Adipocyte (in vitro differentiated cells): ENCODE results near the gene BARX2.

Experiments
- DNase-seq: peaks from one replicate; pipeline ENCODE4 v3.0.0-alpha.2; 2015; ENCODE audit warnings: low read depth
- H3K27me3 ChIP-seq: replicated peaks from 2 replicates; pipeline ENCODE4 v1.7.0; 2013; ENCODE audit warnings: mild to moderate bottlenecking, low read length, moderate library complexity; ENCODE audit not compliant: control insufficient read depth, insufficient read depth
- H3K36me3 ChIP-seq: 2 replicates; pipeline ENCODE4 v1.7.0; 2013; ENCODE audit warnings: low read length, mild to moderate bottlenecking, moderate library complexity; ENCODE audit not compliant: control insufficient read depth, insufficient read depth, severe bottlenecking
- H3K4me1 ChIP-seq: 2 replicates; pipeline ENCODE4 v1.7.0; 2013; ENCODE audit warnings: mild to moderate bottlenecking, low read length, moderate library complexity; ENCODE audit not compliant: control insufficient read depth, insufficient read depth
- H3K4me3 ChIP-seq: 2 replicates; pipeline ENCODE4 v1.7.0; 2013; ENCODE audit warnings: mild to moderate bottlenecking, low read length, moderate library complexity
- H3K9ac ChIP-seq: 2 replicates; pipeline ENCODE4 v1.7.0; 2013; ENCODE audit warnings: mild to moderate bottlenecking, low read length, moderate library complexity
- H3K9me3 ChIP-seq: 2 replicates; pipeline ENCODE4 v1.7.0; 2013; ENCODE audit warnings: mild to moderate bottlenecking, low read length, moderate library complexity; ENCODE audit not compliant: control insufficient read depth

The BARX2 gene

GRCh38 chr11:129388824-129389223 is 13.2 kb downstream of the BARX2 start:
- no peaks in the 10 kb centered on the region for H3K4me1 ChIP-seq
- peaks cover 50% of the 10 kb centered on the region for H3K27me3 ChIP-seq
- H3K9me3 ChIP-seq = no peaks in the 10 kb centered on the region
- no peak for DNase-seq
- H3K4me3 ChIP-seq = no peak overlapping the region
- H3K9ac ChIP-seq = no peak overlapping the region
- no peaks in the 10 kb centered on the region for H3K36me3 ChIP-seq

GRCh38 chr11:129390303-129390821 is 14.7 kb downstream of the BARX2 start:
- H3K4me1 ChIP-seq = no peaks in the 10 kb centered on the region
- no peaks in the 10 kb centered on the region for H3K36me3 ChIP-seq
- H3K4me3 ChIP-seq = no peak overlapping the region
- DNase-seq = no peak
- peaks cover 42% of the 10 kb centered on the region for H3K27me3 ChIP-seq
- H3K9me3 ChIP-seq = no peaks in the 10 kb centered on the region
- H3K9ac ChIP-seq = no peak overlapping the region

- no peaks in the 10 kb centered on the region for H3K36me3 ChIP-seq
- no peaks in the 10 kb centered on the region for H3K9me3 ChIP-seq
- peaks cover 42% of the 10 kb centered on the region for H3K27me3 ChIP-seq
- H3K4me1 ChIP-seq = no peaks in the 10 kb centered on the region
- no peak overlapping the region for H3K9ac ChIP-seq
- H3K4me3 ChIP-seq = no peak overlapping the region
- DNase-seq = no peak
Observed at GRCh38 chr11:129391360-129391759, 15.7 kb downstream of the BARX2 start.

- Histone ChIP-seq H3K9me3 (no peaks in the 10 kb centered on the region), H3K9ac (no peak overlapping the region), H3K4me3 (no peak overlapping the region), H3K36me3 (no peaks in the 10 kb centered on the region), H3K27me3 (peaks cover 38% of the 10 kb centered on the region), H3K4me1 (no peaks in the 10 kb centered on the region)
- no peak for DNase-seq
Observed at GRCh38 chr11:129391821-129392220, 16.2 kb downstream of the BARX2 start.

GRCh38 chr11:129392995-129393394 is 17.3 kb downstream of the BARX2 start:
- H3K9ac ChIP-seq = no peak overlapping the region
- H3K9me3 ChIP-seq = no peaks in the 10 kb centered on the region
- no peaks in the 10 kb centered on the region for H3K36me3 ChIP-seq
- no peaks in the 10 kb centered on the region for H3K4me1 ChIP-seq
- H3K27me3 ChIP-seq = peaks cover 27% of the 10 kb centered on the region
- H3K4me3 ChIP-seq = no peak overlapping the region
- DNase-seq = no peak

GRCh38 chr11:129394709-129395108 is 19.1 kb downstream of the BARX2 start:
- DNase-seq = no peak

GRCh38 chr11:129395432-129395831 is 19.8 kb downstream of the BARX2 start:
- Histone ChIP-seq H3K4me3 (no peak overlapping the region), H3K9ac (no peak overlapping the region), H3K4me1 (no peaks in the 10 kb centered on the region), H3K36me3 (no peaks in the 10 kb centered on the region), H3K27me3 (peaks cover 20% of the 10 kb centered on the region), H3K9me3 (no peaks in the 10 kb centered on the region)
- DNase-seq = no peak

More at GRCh38 chr11:129394709-129395108, 19.1 kb downstream of the BARX2 start:
- Histone ChIP-seq H3K4me3 (no peak overlapping the region), H3K9ac (no peak overlapping the region), H3K9me3 (no peaks in the 10 kb centered on the region), H3K4me1 (no peaks in the 10 kb centered on the region), H3K36me3 (no peaks in the 10 kb centered on the region), H3K27me3 (peaks cover 23% of the 10 kb centered on the region)

GRCh38 chr11:129395883-129396282 is 20.2 kb downstream of the BARX2 start:
- H3K9me3 ChIP-seq = no peaks in the 10 kb centered on the region
- DNase-seq = no peak
- no peaks in the 10 kb centered on the region for H3K4me1 ChIP-seq
- peaks cover 16% of the 10 kb centered on the region for H3K27me3 ChIP-seq
- H3K4me3 ChIP-seq = no peak overlapping the region
- H3K36me3 ChIP-seq = no peaks in the 10 kb centered on the region
- H3K9ac ChIP-seq = no peak overlapping the region

GRCh38 chr11:129396454-129396853 is 20.8 kb downstream of the BARX2 start:
- H3K9me3 ChIP-seq = no peaks in the 10 kb centered on the region
- H3K9ac ChIP-seq = no peak overlapping the region
- H3K4me3 ChIP-seq = no peak overlapping the region
- H3K36me3 ChIP-seq = no peaks in the 10 kb centered on the region
- peaks cover 10% of the 10 kb centered on the region for H3K27me3 ChIP-seq
- no peaks in the 10 kb centered on the region for H3K4me1 ChIP-seq
- DNase-seq = no peak

- Histone ChIP-seq H3K36me3 (no peaks in the 10 kb centered on the region), H3K4me3 (no peak overlapping the region), H3K27me3 (peaks cover 4% of the 10 kb centered on the region), H3K9me3 (no peaks in the 10 kb centered on the region), H3K9ac (no peak overlapping the region), H3K4me1 (no peaks in the 10 kb centered on the region)
- DNase-seq = no peak
Observed at GRCh38 chr11:129402206-129403171, 26.8 kb downstream of the BARX2 start.

- Histone ChIP-seq H3K4me3 (no peak overlapping the region), H3K27me3 (peaks cover 4% of the 10 kb centered on the region), H3K9me3 (no peaks in the 10 kb centered on the region), H3K36me3 (no peaks in the 10 kb centered on the region), H3K9ac (no peak overlapping the region), H3K4me1 (no peaks in the 10 kb centered on the region)
- DNase-seq = no peak
Observed at GRCh38 chr11:129404731-129405130, 29.1 kb downstream of the BARX2 start.
